ENCODE measurements around the gene HSPB2. TPM values are rescaled to one million over a fixed set of nuclear protein-coding genes. Genes with fewer than 3 reads are reported as not detected.
A peak's percentile ranks its signal among the peaks of the same experiment; 100 is the strongest.

HSPB2 gene
- total RNA-seq, 1 donor, result 1.5 TPM

- DNase-seq (ENCODE audit: low read depth), result no peak
- no peak for TF ChIP-seq CTCF (IDR thresholded peaks at IDR 0.05; ENCODE audit: insufficient read depth, low read length)
- H3K4me3 ChIP-seq (ENCODE audit: low read depth, low read length), result no peak overlapping the region
These were observed 5.9 kb upstream of the HSPB2 start for GRCh38 chr11:111906680-111907079.

- H3K4me3 ChIP-seq (ENCODE audit: low read depth, low read length), result no peak overlapping the region
- no peak for DNase-seq (ENCODE audit: low read depth)
- no peak for TF ChIP-seq CTCF (IDR thresholded peaks at IDR 0.05; ENCODE audit: insufficient read depth, low read length)
These were observed 3.8 kb upstream of the HSPB2 start for GRCh38 chr11:111908639-111909305.

GRCh38 chr11:111909378-111909777 lies 3.2 kb upstream of the HSPB2 start:
- TF ChIP-seq CTCF (IDR thresholded peaks at IDR 0.05; ENCODE audit: insufficient read depth, low read length), result no peak
- no peak overlapping the region for H3K4me3 ChIP-seq (ENCODE audit: low read depth, low read length)
- no peak for DNase-seq (ENCODE audit: low read depth)

GRCh38 chr11:111910676-111911562 lies 1.6 kb upstream of the HSPB2 start:
- H3K4me3 ChIP-seq (ENCODE audit: low read depth, low read length), result peak overlapping the region; percentile 29
- TF ChIP-seq CTCF (IDR thresholded peaks at IDR 0.05; ENCODE audit: insufficient read depth, low read length), result no peak
- no peak for DNase-seq (ENCODE audit: low read depth)

GRCh38 chr11:111911563-111912401 lies 752 bp upstream of the HSPB2 start, which contains the start of gene CRYAB:
CRYAB (minus strand) TSS chr11:111911770; CDS start chr11:111911724, 46 bp downstream.
- no peak for TF ChIP-seq CTCF (IDR thresholded peaks at IDR 0.05; ENCODE audit: insufficient read depth, low read length)
- DNase-seq (ENCODE audit: low read depth), result peak; percentile 89
- peak within 1 kb of the TSS; percentile 55 for H3K4me3 ChIP-seq (ENCODE audit: low read depth, low read length)

GRCh38 chr11:111913031-111913861 lies 712 bp downstream of the HSPB2 start:
- no peak for DNase-seq (ENCODE audit: low read depth)
- H3K4me3 ChIP-seq (ENCODE audit: low read depth, low read length), result peak overlapping the region; percentile 55
- no peak for TF ChIP-seq CTCF (IDR thresholded peaks at IDR 0.05; ENCODE audit: insufficient read depth, low read length)
